HG02571 (cell line): ENCODE measurements around the gene SLC38A10.
"Not testable (repeated sequence)": the region's sequence is repeated elsewhere in the genome, so short reads cannot be mapped to it uniquely, and the experiment has no call there.

Source experiments
- ATAC-seq: cut with Tn5 transposase; IDR thresholded peaks from one replicate; pipeline ENCODE4 v1.9.1; 2021; ENCODE audit warnings: mild to moderate bottlenecking, moderate library complexity; ENCODE audit not compliant: unreplicated experiment

SLC38A10 gene

DNA sequence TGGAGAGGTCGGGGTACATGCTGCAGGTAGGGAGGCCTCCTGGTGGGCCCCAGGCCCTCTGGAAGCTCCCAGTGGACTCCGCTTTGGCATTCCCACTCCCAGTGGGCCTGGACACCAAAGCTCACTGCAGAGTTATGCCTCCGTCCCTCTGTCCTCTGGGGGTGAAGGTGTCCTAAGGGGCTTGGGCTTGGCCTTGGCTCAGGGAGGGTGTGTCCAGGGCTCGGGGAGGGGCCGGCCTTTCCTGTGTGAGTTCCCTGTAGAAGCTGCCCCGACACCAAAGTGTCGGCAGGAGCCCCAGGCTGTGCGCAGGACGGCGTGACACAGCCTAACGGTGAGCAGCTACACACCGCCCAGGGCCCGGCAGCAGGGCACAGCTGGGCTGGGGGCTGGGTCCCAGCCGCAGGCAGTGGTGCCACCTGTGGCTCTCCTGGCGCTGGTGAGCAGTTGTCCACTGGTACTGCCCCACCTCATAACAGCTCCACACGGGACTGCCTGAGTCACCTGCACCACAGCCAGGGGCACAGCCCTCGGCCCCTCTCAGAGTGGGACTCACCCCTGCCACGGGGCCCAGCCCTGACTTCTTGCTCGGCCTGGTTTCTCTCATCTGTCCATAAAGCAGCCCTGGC lies 62.4 kb downstream of the SLC38A10 start:
- ATAC-seq: no peak

DNA sequence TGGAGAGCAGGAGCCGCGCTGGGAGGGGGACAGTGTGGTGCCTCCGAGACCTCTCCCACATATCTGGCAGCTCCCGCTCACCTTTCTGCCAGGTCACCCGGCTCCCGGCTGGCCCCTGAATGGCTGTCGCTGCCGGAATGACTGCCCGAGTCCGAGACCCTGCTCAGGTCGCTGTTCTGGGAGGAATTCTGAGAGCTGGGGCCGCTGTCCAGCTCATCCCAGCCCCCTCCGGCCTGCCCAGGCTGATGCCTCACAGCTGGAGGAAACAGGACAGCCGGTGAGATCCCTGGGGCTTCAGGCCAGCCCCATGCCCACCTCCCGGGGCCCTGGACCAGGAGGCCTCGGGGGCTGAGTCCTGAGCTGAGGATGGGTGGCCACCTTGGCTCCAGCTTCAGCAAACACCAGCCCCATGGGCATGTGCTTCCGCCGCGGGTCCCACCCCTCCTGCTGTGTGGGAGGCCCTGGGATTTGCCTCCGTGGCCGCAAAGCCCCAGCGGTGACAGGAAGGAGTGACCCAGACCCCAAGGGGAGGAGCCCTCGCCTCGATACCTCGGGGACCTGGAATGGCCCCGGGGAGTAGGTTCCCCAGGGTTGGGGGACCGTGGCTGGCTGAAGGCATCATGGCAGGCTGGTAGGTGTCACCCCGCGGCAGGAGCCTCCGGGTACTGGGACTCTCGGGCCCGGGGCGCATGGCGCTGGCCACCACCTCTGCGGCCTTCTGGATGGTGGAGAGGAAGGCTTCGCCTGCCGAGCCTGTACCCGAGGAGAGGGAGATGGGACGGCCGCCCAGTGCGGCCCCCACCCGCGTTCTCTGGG lies 63.1 kb downstream of the SLC38A10 start:
- no peak for ATAC-seq

DNA sequence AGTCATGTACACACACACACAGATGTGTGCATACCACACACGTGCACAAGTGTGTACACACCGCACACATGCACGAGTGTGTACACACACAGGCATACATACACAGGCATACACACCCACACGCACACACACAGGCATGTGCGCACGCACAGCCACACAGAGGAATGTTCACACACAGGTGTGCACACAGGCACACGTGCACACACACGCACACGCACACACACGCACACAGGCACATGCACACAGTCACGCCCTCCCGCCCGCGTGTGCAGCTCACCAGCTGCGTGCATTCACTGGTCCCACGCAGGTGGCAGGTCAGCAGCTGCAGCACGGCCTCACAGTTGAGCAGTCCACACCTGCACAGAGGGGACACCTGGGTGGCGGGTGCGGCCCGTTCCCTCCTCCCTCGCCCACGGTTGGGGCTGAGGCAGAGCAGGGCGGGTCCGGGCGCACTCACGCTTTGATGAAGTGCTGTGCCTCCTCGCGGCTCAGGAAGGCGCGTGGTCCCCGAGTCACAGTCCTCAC lies 63.9 kb downstream of the SLC38A10 start:
- no peak for ATAC-seq

DNA sequence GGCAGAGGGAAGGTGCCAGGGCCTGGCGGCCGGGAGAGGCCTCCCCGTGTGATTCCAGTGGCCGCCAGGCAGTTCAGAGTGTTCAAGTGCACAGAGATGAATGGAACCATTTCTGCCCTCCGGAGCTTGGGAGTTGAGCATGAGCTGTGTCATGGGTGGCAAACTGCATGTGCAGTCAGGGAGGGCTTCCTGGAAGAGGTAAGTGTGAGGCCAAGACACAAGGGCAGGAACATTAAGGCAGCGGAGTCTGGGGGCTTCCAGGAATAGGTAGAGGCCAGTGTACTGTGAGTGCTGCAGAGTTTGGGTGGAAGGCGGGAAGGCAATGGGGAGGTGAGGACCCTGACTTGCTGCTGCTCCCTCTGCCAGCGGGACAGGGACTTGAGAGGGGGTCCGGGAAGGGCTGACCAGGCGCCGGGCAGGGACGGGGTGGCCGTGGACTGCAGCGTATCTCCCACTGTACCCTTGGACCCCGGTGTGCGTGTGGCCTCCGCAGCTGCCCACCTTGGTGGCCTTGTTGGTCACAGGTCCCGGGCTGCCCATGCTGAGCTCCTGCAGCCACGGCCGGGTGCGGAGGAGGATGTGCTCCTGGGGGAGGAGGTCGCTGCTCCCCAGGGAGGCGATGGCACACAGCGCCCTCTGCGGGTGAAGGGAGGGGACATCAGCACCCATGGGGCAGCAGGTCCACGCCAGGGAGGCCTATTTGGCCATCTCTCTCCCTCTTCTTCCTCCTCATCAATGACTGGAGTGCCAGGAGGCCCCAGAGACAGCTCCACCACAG lies 64.9 kb downstream of the SLC38A10 start:
- ATAC-seq: no peak

DNA sequence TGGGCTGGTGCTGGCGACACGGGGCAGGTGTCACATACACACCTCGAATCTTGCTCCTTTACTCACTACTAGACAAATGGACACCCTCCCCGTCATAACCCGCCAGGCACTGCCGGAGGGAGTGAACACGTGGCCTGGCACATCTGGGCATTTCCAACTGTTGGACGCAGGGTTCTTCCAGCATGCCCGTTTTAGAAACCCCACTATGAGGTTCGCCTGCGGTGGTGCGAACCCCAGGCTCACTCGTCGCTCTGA lies 65.5 kb downstream of the SLC38A10 start:
- ATAC-seq: no peak

DNA sequence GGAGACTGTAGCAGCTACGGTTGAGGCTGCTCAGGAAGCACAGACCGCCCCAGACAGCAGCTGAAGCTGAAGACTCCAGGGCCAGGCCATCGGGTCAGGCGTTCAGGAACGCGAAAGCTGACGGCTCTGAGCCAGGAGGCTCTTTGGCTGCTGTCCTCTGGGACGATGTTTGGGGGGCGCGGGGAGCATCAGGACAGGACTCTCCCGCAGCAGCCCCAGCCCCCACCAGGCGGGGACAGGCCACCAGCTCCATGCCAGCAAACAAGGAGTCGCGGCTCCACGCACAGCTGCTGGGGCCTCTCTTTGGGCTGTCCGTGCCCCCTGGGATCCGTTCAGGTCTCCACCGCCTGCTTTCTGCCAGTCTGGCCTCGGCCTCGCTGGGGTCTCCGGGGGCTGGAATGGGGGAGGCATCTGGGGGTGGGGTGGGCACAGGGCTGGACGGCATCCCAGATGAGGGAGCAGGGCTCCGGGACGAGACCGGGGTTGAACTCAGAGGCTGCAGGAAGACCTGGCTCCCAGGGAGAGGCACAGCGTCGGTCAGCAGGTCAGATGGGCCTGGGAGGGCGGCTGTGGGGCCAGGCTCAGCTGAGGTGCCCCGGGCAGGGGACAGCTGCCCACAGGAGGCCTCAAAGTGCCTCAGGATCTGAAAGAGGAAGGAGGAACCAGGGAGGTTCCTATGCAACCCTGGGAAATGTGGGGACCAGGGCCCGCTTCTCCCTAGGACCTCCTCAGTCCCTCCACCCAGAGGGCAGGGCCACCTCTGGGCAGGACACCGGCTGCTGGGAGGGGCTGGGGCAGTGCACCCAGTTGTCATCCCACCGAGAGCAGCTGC lies 66.1 kb downstream of the SLC38A10 start:
- no peak for ATAC-seq

DNA sequence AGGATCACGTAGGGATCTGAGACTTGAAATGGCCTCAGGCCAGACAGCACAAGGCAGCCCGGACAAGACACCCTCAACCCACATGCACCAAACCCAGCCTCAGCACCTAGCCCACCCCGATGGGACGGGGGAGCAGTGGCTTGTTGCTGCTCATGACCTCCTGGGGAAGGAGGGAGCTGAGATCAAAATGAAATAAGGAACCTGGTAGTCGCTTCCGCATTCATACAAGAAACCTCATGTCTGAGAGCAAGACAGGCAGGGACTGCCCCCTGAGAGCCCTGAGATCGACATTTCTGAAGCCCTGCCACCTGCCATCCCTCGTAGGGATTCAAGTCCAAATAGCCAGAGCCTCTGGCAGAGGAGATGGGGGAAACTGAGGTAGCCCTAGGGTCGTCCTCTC lies 66.7 kb downstream of the SLC38A10 start:
- ATAC-seq: no peak

DNA sequence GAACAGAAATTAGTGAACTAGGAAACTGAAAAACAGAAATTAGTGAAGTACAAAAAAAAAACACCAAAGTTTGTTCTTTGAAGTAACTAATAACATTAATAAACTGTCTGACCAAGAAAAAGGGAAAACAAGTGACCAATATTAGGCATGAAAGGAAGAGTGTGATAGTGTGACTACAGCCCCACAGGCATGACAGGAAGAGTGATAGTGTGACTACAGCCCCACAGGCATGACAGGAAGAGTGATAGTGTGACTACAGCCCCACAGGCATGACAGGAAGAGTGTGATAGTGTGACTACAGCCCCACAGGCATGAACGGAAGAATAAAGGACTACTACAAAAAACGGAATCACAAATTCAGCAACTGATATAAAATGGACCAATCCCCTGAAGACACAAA lies 67.5 kb downstream of the SLC38A10 start:
- ATAC-seq: not testable (repeated sequence)

DNA sequence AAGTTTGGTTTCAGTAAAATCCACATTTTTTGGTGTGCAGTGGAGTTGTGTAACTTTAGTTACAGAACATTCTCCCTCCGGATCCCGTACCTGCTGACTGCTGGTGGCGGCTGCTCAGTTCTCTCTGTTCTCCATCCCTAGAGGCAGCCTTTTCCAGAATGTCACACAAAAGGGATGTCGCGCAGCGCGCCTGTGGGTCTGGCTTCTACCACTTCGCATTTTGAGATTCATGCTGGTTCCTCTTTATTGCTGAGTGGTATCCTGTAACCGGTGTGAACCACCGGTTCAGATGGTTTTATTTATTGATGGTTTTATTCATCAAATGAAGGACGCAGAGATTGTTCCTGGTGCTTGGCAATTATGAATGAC lies 71.4 kb downstream of the SLC38A10 start:
- ATAC-seq: no peak

DNA sequence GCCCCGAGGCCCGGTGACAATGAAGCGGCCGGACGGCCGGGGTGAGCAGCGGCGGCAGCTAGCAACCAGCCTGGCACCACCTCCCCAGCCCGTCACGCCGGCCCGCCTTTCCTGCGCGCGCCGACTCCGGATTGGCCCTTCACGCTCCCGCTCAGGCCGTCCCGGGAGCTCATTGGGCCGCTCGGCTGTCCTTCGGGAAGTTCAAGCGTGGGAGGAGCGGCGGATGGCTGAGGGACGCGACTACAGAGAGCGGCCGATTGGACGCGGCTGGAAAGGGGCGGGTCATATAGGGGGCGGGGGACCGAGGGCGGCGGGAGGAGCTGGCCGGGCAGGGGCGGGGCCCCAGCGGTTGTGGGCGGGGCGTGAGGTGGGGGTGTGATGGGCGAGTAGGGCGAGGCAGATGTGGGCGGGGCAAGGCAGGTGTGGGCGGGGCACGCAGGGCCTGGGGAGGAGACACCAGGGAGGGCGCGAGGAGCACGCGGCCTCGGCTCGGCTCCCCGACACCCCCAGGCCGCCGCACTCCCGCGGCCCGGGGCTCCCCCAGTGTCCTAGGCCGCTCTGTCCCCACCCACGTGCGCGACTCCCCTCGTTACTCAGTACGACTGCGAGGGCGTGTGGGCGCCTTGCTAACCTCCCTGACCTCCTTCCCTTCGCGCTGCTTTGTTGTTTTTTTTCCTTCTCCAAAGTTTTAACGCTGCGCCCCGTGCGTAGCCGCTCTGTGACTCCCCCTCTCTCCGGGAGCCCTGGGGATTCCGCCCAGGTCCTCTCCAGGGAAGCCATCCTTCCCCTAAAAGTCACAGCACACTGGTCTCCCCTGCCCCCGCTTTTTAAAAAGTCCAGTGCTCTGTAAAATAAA lies 72.0 kb downstream of the SLC38A10 start, which contains the start of gene CEP131:
Gene CEP131, minus strand, starts transcription at position 60 of the 856 bp plus-strand sequence. CDS start 2,909 bp downstream, outside the sequence.
- ATAC-seq: peak; percentile 93

DNA sequence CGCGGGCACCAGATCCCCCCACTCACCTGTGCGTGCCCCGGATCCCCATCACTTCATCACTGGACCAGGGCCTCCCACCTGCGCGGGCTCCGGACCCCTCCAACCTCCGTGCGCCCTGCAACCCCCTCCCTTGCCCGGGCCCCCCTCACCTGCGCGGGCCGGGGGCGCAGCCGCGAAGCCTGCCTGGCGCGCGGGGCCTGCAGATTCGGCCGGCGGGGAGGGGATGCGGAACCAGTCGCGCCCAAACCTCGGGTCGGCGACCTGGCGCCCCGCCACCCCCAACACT lies 72.5 kb downstream of the SLC38A10 start:
- ATAC-seq: no peak

DNA sequence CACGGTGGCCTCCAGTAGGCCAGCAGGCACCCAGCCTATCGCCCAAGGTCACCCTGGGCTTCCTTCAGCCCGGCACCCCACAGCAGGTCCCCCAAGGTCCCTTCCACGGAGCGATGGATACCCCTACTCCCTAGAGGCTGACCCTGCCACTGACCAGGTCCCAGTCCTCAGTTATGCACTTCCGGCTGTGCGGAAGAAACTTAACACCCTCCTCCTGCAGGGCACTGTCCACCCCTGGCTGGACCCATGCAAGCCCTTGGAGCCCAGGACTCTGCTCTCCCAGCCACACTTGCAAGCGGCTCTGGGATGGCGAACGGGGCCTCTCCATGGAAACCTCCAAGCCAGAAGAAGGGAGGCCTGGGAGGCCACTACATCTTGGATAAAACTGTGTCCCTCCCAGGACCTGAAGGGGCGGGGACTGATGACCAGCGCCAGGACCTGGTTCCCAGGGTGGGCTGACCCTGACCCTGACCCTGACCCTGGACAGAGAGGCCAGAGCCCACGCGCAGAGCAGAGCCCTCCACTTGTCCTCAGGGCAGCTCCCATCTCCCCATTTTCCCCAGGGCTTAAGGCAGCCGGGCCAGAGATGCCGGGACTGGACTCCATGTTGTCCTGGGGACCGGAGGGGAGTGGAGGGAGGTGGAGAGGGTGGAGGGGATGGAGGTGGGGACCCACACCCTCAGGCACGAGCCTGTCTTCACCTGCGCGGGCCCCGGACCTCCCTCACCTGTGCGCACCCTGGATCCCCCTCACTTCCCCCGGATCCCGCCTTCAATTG lies 73.1 kb downstream of the SLC38A10 start:
- ATAC-seq: no peak

DNA sequence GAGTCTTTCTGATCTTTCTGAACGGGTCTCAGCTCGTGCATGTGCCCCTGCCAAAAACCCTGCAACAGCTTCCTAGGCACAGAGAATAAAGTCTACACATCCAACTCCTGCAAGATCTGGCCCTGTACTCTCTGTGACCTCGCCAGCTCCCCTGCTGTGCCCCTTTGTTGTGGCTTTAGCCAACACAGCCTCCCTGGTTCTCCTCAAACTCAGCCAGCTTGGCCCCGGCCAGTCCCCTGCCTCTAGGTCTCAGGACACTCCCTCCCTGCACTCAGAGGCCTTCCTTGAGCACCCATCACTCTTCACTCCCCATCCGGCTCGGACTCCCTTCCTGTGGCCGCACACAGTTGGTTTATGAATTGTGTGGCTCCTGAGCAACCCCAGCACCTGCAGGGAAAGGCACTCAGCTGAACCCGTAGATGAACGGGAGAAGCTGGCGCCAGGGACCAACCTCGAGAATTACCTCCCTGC lies 73.7 kb downstream of the SLC38A10 start:
- no peak for ATAC-seq

DNA sequence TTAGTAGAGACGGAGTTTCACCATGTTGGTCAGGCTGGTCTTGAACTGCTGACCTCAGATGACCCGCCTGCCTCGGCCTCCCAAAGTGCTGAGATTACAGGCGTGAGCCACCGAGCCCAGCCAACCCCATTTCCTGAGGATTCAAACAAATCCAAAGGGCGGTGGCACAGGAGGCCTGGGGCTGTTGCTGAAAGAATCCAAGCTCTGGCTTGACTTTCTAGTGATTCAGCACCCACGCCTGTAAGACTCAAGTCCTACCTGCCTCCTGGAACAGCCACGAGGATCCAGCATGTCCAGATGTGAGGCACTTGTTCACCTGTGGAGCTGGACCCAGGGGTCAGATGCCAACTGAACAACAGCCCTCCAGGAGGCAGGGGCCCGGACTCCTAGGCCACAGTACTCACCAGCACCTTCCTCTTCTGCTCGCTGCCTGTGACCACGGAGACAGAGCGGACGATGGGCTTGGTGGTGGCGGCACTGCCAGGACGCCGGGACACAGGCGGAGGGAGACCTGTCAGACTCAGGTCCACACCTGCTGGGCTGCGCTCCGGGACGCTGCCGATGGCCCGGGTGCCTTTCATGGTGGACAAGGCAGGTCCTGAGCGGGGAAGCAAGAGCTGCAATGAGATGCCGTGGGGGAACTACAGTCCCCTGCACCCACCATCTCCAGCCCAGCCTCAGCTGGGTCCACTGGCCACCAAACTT lies 75.5 kb downstream of the SLC38A10 start:
- ATAC-seq: no peak

DNA sequence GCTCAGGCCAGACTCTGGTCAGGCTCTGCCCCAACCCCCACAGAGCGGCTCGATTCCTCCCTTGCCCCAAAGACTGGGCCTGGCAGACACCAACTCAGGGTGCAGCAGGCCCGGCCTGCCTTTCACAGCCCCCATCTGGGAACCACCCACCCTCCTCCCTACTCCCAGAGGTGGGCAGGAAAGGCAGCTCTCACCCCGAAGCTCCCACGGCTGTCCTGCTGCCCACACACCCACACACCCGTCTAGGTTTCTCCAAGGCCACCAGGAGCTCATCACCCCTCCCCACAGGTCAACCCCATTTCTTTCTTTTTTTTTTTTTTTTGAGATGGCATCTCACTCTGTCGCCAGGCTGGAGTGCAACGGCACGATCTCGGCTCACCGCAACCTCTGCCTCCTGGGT lies 76.1 kb downstream of the SLC38A10 start:
- no peak for ATAC-seq

DNA sequence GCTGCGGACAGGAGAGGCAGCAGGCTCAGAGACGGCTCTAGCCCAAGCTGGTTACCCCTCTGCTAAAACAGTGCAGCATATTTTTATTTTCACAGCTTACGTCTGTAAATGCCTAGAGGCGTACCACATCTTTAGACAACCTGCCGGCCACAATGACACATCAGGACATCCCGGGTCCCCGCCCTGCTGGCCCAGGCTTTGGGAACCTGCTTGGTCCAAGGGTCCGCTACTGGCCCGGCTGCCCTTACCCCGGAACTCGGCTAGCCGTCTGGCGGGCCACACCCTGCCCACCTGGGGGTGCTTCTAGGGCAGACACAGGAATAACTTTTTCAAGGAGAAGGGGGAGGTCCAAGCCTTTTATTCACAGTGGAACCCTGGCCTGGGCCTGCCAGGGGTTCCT lies 76.6 kb downstream of the SLC38A10 start:
- no peak for ATAC-seq

DNA sequence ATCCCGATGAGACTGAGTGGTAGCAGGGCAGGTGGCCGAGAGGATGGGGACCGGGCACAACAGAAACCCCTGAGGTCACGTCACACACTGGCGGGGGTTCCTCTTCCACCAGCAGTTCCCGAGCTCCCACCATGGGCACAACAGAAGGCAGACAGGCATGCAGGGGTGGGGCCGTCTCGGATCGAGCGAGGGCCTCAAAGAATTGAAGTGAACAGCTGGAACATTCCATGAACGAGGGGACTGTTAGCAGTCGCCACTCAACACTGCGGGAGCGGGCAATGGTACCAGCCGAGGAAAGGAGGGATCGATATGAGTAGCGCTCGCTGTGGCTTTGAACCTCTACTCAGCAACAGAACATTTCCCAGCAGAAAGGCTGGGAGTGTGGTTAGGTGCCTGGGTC lies 77.6 kb downstream of the SLC38A10 start:
- ATAC-seq: no peak

DNA sequence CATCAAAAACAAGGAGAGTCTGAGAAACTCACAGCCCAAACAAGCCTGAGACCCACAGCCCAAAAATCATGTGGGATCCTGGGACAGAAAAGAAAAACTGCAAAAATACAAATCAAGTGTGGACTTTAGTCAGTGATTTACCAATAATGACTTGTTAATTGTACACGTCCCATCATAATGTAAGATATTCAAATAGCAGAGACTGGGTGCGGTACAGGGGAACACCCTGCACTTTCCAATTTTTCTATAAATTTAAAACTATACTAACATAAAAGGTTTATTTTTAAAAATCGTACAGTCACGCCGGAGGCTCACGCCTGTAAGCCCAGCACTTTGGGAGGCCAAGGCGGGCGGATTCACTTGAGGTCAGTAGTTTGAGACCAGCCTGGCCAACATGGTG lies 81.1 kb downstream of the SLC38A10 start:
- no peak for ATAC-seq

DNA sequence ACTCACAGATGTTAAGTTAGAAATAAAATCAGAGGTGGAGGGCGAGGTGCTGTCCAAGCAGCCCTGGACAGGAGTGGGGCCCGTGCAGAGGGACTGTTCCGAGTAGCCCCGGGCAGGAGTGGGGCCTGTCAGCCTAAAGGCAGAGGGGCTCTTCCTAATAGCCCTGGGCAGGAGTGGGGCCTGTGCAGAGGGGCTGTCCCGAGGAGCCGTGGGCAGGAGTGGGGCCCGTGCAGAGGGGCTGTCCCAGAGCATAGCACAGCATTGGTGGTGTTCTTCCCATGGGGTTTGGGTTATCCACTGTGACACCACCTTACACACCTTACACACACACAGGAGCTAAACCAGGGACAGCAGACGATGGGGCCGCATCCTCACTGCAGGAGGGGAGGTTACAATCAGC lies 82.7 kb downstream of the SLC38A10 start:
- no peak for ATAC-seq
